Measurements from ENCODE around the gene EPS8.
"Not testable (repeated sequence)": the region's sequence is repeated elsewhere in the genome, so short reads cannot be mapped to it uniquely, and the experiment has no call there.

EPS8 gene

DNA sequence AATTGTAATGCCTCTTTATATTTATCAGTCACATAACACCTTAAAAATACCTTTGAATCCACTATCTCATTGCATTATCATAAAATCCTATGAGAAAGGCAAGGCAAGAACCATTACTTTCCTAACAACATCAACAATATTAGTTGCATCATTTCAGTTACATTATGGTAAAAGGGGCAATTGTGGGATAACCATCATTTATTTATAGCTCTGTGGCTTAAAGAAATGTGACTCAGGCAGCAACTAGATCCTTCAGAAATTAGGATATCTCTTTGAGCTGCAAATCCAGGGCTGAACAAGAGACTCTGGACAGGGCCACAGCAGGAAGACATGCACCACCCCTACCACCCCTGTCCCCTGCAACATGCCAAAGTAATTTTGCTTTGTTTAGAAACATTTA lies 36.4 kb downstream of the EPS8 start:
- DNase-seq, result no peak

DNA sequence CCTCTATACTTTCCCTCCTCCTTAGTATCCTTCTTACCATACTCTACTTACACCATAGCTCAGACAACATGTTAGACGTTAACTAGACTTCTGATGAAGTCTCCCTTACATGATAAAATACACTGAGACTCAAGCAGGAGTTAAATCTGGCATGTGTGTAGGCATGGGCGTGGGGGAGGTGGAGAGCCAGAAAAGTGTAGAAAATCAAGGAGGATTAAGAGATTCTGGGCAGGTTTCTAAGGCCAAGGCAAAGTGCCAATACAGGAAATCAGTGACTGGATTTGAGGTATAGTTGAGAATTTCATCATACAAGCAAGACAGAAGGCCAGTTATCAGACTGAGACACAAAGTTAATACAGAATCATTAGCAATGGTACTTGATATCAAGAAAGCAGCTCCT lies 37.4 kb downstream of the EPS8 start:
- no peak for DNase-seq

DNA sequence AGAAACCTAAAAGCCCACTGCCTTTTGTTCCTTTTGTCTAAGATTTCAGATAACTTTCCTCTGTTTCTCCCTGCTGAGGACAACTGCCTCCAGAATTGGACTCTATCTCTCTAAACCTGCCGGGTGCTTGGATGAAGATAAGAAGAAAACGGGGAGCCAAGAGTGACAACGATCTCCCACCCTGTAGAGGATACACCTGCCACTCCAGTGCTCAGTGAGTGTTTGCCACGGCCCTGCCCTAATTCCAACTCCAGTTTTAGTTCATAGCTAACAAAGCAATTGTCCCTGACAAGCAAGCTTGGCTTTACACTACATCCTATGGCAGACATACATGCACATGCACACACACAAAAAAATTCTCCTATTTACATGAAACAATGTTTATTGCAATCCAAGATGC lies 39.3 kb downstream of the EPS8 start:
- no peak for DNase-seq

- not testable (repeated sequence) for DNase-seq
Observed at GRCh38 chr12:15741870-15742269, 47.3 kb downstream of the EPS8 start.

DNA sequence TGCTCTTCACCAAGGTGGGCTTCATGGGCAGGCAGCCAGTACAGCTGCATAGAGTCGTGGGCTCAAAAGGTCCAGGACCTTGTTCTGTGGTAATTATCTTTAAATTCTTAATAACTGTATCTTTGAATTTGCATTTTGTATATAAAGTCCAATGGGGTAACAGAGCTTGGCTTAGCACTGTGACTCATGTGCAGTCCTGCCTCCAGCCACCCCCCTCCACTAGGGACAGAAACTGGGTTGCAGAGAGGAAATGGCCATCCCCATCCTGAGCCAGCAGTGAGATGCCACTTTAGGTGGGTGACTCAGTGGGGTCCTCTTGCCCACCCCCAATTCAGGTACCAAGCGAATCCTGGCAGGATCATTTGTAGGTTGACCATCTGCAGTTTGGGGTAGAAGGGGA lies 48.1 kb downstream of the EPS8 start:
- DNase-seq, result no peak

DNA sequence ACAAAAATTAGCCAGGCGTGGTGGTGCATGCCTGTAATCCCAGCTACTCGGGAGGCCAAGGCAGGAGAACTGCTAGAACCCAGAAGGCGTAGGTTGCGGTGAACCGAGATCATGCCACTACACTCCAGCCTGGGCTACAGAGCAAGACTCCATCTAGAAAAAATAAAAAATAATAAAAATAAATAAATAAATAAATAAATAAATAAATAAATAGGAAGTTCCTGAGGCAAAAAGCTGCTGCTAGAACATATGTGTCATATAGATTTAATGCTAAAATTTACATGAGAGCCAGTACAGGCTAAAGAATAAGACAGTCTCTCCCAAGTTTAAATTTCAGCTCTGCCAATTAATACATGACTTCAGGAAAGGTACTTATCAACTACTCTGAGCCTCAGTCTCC lies 48.8 kb downstream of the EPS8 start:
- DNase-seq, result not testable (repeated sequence)

- DNase-seq, result no peak
Observed at GRCh38 chr12:15738438-15739015, 50.7 kb downstream of the EPS8 start.

DNA sequence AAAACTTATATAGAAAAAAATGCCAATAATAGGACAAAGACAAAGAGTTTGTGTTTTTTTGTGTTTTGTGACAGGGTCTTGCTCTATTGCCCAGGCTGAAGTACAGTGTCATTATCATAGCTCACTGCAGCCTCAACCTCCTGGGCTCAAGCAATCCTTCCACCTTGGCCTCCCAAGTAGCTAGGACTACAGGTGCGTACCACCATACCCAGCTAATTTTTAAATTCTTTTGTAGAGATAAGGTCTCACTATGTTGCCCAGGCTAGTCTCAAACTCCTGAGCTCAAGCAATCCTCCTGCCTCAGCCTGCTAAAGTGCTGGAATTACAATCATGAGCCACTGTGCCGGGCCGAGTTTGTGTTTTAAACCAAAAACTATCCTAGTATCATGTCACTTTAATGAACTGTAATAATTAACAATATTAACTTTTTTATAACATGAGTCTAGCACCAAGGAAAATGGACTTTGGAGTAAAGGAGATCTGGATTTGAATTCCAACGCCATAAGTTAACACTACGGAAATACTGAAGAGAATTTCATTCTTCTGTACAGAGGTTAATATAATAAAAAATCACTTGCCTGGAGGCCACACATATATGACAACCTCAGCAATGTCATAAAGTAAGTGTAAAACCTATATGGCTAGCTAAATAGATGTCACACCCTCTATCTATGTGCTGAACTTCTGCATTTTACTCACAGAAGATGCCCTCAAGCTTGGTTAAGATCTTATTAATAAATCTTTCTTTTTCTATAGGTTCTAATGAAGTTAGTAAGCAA lies 53.2 kb downstream of the EPS8 start:
- no peak for DNase-seq

GRCh38 chr12:15733136-15733535 lies 56.1 kb downstream of the EPS8 start:
- DNase-seq, result no peak

DNA sequence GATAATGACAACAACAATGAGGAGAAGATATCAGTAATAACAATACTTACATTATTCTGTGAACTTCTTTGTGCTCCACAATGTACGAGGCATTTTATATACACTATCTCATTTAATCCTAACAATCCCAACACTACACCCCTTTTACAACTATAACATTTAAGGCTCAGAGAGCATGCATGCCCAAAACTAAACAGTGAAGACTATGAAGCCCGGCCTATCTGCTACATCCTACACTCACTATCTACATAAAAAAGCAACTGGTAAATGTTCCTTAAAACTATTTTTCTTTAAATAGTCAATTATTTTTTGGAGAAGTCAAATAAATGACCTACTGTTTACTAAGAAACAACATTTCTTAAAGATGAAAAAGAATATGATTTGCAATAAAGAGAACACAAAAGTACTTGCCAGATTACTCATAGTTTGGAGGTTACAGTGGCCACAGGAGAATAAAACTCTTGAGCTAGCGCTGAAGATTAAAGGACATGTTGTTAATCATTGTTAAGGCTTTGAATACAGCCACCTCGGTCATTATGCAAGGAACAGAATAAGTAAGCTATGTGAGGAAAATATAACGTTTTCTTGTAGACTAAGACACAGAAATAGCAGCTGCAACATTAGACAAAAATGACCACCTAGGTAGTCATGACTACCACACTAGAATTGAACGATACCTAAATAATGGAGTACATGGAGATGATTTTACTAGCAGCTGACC lies 56.7 kb downstream of the EPS8 start:
- DNase-seq, result no peak

- no peak for DNase-seq
Observed at GRCh38 chr12:15731940-15732339, 57.2 kb downstream of the EPS8 start.

GRCh38 chr12:15729097-15729496 lies 60.1 kb downstream of the EPS8 start:
- no peak for DNase-seq

GRCh38 chr12:15728118-15728598 lies 61.0 kb downstream of the EPS8 start:
- no peak for DNase-seq

DNA sequence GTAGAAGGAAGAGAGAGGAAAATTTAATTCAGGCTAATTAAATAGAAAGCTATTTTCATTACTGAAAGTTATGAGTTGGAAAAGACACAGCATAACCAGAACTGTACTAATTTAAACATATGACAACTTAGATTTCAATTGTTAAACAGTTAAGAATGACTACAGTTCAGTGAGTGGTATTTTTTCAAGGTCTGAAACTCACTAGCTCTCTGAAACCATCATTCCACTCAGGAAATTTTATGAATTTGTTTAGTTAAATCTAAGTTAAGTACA lies 62.4 kb downstream of the EPS8 start:
- no peak for DNase-seq

DNA sequence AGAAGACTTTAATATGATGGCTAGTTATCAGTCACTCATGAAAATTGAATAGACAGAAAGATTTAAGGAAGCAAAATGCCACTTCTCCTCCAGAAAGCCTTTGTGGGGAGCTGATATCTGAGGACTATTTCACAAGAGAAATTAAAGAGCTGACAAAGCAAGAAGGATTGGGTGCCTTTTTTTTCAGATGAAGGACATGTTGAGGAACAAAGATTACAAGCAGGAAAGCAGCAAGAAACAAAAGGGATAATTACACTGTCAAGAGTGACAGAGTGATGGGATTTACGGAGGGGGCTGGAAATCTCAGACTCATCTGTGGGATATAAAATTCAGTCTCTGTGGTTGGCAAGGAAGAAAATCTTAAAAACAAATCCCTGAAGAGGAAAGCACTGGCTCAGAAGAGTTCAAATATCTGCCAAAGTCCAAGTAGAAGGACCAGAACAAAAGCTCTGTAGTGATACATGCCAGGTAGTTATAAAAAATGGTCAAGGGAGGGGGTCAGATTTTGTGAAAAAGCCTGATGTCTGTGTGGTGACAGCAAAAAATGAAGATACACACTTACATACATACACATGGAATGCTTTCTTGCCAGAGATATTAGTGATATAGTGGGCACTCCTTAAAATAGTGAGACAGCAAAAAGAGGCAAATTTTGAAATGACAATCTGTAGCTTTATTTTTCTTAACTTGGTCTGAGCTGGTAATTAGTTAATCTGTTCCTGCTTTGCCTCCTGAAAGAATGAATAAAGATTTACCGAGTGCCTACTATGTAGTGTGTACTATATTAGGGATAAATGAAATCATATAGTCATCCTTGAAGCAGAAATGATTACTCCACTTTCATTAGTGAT lies 62.9 kb downstream of the EPS8 start:
- no peak for DNase-seq

DNA sequence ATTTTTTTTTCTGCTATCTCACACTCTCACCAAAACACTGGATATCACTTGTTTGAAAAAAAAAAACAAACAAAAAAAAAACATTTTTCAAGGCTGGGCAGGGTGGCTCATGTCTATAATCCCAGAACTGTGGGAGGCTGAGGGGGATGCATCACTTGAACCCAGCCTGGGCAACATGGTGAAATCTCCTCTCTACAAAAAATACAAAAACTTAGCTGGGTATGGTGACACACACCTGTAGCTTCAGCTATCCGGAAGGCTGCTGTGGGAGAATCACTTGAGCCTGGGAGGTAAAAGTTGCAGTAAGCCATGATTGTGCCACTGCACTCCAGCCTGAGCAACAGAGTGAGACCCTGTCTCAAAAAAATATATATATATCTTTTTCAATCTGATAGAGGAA lies 66.2 kb downstream of the EPS8 start:
- no peak for DNase-seq

GRCh38 chr12:15721316-15722115 lies 67.7 kb downstream of the EPS8 start:
- no peak for DNase-seq

DNA sequence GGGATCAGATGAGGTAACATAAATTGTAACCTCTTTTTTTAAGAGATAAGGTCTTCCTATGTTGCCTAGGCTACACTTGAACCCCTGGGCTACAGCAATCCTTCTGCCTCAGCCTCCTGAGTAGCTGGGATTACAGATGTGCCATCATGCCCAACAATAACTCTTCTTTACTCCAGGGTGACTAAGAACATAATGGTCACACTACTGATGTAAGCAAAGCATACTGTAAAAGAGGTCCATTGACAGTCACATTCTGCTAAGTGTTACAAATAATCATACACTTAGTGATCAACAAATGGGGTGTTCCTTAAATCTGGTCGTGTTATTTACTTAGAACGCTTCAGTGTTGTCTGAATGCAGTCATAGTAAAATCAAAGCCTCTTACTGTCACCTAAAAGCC lies 68.9 kb downstream of the EPS8 start:
- DNase-seq, result no peak

- DNase-seq, result no peak
Observed at GRCh38 chr12:15719230-15719629, 70.0 kb downstream of the EPS8 start.

DNA sequence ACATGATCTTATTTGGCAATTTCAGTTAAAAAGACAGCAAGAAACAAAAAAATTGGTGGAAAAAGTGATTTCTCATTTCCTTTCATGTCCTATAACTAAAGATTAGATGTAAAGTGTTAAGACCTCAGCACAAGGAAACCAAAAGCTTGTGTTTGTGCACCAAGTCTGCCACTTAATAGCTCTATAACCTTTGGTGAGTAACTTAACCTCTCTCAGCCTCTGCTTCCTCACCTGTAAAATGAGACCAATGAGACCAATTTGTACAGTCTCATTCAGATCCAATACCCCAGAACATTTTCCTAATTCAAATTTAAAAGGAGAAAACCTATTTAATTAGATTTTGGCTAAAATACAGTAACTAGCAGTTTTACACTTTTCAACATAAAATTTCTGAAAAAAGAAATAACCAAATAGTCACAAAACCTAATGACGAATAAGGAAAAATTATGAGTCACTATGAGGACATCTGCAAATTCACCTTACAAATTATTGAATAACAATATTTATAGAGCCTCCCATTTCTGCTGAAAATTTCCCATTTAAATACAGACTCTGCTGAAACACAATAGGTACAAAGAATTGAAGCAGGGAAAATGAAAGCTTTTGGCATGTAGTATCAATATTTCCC lies 71.1 kb downstream of the EPS8 start:
- no peak for DNase-seq

- DNase-seq, result no peak
Observed at GRCh38 chr12:15716581-15716980, 72.6 kb downstream of the EPS8 start.

- no peak for DNase-seq
Observed at GRCh38 chr12:15714256-15714655, 74.9 kb downstream of the EPS8 start.
